ENCODE measurements around the gene ZDHHC13. TPM values are rescaled to one million over a fixed set of nuclear protein-coding genes. Genes with fewer than 3 reads are reported as not detected.

The ZDHHC13 gene
- total RNA-seq, 1 donor from 2014 or later: 44.1 TPM

DNA sequence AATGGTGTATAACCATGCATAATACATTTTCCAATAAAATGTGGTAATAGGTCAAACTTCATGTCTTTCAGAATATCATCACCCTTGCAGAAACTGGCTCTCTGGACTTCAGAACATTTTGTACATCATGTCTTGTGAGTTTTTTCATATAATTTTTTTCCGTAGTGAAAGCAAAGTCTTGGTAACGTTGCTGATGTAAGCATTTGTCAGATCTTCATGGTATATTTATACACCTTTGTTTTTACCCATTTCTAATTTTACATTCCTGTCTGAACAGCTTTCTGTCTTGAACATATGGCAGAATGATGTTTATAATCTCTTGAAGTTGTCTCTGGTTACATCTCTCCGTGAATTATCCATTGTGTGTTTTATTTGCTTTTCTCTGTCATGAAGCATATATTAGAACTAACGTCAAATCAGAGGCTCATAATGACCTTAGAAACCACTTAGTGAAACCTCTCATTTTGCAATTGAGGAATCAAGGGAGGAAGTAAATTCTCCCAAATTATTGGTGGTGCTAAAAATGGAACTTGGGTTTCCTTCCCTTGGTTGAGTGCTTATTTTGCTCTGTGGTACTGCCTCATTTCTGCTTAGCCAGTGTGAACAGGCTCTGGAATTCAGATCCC, 47.4 kb downstream of the ZDHHC13 start:
- no peak for DNase-seq (ENCODE audit: low spot score)

DNA sequence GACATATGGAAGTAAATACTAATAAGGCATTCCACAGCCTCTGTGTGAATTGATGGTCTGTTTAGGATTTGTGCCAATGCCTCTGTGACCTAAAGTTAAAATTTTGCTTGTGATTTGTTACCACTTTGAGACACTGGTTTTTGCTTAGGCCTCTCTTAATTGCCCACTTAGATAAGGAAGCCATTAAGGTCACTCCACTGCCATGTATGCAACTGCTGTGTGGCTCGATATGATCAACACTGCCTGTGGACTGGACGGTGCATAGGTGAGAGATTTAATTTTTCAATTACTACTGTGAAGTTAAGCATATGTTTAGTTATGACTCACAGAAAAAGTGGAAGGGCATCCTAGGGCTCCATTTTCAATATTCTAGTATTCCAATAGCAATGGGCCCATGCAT, 47.9 kb downstream of the ZDHHC13 start:
- no peak for DNase-seq (ENCODE audit: low spot score)

DNA sequence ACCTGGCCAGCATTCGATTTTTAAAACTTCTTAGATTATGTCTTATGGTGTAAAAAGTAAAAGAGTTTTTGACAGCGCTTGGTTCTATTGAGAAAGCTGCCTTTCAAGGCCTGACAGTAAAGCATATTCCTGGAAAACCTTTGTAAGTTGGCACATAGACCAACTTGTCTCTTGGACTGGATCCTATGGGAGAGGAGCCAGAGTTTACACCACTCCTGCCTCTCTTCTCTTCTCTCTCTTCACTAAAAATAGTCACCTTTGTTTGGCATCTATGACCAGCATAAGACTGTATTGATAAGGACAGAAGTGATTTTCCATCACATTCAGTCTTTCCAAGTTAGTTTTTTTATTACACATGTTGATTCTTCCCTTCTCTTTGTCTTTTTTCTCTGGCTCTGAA, 51.1 kb downstream of the ZDHHC13 start:
- no peak for DNase-seq (ENCODE audit: low spot score)

DNA sequence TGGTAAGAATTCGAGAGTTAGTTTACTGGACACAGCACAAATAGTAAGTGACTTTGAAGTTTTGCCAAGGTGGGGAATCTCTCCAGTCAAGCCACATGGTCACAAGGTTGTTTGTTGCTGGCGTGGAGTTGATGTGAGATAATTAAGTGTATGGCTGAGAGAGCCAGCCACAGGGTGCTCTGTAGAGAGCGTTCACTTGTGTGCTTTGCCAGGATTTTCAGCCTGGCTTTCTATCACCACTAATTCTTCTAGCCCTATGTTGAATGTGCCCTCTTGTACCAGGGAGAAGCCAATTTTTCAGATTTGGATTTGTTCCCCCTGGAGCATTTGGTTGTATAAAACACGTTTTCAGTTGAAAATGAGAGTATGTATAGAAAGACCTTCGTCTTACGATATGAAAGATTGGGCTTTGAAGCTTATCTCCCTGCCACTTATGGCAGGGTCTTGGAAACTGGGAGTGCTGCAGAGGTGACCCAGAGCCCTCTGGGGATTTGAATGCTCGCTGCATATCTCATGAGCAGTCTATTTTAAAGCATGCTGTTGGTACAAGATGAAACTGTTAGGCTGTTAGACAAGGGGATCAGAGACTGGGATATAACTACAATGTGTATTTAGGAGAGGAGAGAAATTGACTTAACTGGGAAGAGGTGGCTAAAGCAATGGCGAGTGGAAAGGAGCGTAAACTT, 56.2 kb downstream of the ZDHHC13 start:
- DNase-seq (ENCODE audit: low spot score): no peak

DNA sequence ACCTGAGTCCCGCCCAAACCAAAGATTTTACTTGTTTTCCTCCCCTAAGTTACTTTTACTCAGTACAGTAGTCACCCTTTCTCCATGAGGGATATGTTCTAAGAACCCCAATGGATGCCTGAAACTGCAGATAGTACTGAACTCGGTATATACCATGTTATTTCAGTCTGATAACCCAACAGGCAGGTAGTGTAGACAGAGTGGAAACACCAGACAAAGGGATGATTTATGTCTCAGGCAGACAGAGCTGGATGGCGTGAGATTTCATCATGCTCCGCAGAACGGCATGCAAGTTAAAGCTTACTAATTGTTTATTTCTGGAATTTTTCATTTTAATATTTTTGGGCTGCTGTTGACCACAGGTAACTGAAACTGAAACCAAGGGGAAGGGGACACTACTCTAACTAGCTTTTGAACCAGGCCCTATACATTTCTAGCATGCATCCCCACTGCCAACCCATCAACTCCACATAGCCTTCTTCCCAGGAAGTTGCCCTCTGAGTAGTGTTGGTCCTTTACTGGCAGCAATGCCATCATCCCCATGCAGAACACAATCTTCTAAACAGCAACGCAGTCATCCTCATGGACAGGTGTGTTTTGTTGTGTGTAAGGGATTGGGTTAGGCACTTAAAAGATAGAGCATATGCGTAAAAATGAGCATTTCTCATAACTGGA, 57.1 kb downstream of the ZDHHC13 start:
- no peak for DNase-seq (ENCODE audit: low spot score)

DNA sequence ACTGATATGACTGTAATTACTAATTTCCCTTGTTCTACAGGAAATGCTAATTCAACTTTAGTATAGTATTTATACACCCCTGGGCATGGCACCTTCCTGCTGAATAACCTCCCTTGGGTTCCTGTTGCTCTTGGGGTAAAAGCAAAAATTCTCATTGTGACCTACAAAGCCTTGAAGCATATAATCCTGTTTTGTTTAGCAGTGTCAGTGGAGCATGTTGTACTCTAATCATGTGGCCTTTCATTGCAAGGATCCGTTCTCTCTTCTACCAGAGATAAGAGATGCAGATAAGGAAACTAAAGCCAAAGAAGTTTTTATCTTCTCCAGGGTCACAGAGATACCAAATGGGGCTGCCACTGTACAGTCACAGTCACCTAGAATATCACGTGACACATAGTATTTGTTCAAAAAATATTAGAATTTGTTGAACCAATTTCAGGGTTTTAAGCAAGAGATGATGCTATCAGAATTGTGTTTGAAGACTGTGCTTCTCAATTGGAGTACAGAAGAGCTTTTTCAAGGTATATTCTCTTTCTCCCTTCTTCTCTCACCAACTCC, 59.7 kb downstream of the ZDHHC13 start:
- no peak for DNase-seq (ENCODE audit: low spot score)

DNA sequence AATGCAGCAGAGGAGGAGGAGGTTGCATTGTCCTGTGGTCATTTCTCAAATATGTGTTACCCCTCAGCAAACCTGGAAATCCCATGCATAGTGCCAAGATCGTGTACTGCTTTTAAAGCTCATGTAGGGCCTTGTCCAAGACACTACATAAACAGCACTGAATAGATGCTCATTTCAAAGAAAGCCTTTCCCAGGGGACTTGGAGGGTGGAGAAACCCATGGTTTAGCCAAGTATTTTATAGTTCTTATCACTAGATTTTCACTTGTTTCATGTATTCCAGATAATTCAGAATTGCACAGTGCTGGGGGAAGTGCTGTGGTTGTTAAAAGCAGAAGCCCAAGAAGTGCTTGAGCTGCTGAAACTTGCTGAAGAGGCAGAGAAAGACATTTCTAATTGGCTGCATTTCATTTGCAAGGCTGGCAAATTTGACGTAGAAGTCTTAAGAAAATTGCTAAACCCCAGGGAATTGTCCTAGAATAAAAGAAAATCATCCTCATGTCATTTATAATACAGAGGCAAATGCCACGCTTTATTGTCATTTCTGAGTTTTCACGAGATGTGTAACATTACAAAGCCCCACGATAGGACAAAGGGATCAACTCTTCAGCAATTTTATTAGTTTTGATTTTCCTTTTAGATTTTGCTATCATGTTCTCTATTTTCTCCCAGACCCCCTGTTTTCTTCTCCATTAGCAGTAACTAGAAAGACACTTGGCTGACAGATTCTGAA, 64.7 kb downstream of the ZDHHC13 start:
- no peak for DNase-seq (ENCODE audit: low spot score)

DNA sequence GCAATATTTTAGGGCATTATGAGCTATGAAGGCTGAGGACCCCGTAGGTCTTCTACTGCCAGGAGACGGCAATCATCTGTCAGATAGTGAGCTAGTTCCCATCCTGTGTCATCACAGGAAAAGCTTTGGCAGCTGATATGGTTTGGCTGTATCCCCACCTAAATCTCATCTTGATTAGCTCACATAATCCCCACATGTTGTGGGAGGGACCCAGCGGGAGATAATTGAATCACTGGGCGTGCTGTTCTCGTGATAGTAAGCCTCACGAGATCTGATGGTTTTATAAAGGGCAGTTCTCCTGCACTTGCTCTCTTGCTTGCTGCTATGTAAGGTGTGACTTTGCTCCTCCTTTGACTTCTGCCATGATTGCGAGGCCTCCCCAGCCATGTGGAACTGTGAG, 66.7 kb downstream of the ZDHHC13 start:
- DNase-seq (ENCODE audit: low spot score): no peak

DNA sequence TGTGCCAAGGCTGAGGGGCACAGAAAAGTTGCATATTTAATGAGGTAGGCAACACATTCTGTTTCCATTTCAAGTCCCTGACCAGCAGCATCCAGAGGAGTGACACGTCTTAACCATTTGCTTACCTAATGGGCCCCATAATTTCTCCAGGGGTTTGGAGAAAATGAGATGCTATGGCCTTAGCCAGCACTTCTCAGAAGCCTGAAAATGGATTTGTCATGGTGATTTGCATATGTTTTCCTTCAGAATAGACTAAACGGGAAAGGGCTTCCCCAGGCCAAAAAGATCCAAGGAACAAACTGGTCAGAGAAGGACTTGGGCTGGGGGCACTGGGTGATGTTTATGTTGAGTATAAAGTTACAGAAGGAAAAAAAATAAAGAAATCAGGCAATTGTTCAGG, 68.1 kb downstream of the ZDHHC13 start:
- DNase-seq (ENCODE audit: low spot score): no peak

DNA sequence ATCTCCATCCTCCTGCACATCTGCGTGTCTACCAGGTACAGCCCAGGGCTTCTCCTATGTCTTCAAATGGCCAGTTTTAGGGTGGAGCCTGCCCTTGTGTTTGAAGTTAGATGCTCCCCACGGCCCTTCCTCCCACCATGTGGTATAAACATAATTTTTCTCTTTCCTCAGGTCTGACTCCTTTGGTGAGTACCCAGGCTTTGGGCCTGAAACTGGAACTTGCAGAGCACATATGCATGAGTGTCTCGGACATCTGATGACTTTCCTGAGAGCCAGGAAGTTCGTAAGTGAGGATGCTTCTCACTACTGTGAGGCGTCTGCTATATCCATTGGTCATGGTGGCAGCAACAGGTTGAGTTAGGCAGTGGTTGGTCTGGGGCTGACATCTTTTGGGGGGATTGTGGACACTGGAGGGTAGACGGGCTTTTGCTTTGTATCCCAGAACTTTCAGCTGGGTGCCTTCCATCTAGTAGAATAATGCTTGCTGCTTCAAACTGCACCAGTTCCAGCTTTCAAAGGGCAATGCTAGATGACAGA, 68.6 kb downstream of the ZDHHC13 start:
- DNase-seq (ENCODE audit: low spot score): no peak

DNA sequence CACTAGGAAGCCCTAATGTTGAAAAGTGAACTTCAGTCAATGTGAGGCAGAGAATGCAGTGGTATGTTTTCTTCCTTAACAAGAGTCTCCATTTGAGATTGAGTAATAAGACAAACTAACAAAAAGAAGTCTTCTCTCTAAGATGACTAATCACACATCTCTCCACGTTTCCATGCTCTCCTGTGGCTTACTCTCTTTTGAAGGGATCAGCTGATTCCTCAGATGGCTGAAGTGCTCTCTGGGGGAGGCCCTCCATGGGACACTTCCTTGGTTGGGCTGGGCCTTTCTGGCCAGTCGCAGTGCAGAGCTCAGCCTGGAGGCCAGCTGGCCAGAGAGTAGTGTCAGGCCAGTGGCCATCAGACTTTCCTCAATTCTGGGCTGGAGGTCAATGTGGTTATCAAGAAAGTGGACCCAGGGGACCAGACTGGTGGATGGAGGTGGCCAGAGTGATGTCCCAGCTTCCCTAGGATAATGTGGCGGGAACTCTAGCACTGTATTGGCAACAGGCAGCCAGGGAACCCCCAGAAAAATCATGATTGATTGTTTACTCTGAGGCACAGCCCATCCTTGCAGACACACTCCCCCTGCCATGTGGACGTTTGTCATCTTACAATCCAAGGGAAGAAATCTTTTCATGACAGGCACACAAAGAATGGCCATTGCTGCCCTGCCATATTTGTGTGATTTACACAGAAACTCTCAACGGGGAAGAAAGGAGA, 70.3 kb downstream of the ZDHHC13 start:
- DNase-seq (ENCODE audit: low spot score): no peak

DNA sequence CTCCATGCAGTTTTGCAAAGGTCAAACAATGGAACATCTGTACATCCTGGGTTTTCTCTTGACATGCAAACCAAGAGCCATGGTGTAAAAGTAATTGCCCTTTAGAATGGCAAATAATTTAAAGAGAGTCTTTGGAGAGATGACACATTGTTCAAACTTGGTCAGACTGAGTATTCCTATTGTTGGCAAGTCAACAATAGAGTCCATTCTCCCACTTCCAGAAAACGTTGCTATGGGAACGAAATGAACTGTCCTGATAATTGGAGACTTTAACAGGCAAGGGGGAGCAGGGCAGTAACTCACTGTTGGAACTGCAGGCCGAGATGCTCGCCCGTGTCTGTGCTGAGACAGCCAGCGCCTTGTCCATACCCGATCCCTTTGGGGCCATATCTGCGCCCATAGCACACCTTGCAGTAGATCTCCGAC, 70.9 kb downstream of the ZDHHC13 start:
- DNase-seq (ENCODE audit: low spot score): no peak

DNA sequence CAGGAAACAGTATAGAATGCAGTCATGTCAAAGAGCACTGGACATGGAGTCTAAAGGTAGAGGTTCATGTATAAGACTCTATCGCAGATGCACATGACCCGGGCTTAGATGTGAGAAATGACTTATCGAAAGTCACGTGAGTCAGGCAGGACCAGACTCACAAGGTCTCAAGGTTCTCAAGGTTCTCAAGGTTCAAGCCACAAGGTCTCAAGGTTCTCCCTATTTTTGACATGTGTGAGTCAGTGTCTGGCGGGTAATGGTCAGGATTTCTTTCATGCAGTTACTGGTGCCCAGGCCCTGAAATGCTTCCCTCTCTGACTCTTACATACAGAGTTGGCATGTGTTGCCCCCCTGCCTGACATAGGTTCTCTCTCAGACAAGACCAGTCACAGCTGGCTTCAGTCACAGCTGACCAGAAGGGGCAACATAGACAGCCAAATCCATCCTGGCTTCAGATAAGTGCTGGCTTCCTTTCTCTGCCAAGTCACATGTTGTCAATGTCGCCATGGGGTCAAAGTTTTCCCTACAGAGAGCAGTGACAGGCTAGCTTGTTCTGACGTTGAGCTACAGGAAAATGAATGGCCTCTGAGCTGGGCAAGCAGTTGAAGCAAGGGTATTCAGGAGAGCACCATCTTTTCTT, 74.7 kb downstream of the ZDHHC13 start:
- DNase-seq (ENCODE audit: low spot score): no peak

DNA sequence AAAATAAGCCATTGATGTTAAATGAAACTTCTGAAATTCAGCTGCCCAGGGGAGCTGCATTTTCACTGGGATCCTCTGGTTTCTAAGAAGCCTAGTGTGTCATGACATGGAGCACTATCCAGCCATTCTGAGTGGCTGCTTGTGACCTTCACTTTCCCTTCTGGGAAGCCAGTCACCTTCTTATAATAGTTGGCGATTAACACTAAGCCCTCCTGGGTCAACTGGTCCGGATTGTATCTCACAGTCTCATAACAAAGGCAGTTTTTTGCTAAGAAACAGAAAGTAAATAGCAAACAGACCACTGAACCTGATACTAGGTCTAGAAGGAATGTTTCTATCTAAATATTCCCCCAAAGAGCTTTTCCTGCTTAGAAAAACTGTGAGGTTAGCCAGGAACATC, 76.9 kb downstream of the ZDHHC13 start:
- no peak for DNase-seq (ENCODE audit: low spot score)

DNA sequence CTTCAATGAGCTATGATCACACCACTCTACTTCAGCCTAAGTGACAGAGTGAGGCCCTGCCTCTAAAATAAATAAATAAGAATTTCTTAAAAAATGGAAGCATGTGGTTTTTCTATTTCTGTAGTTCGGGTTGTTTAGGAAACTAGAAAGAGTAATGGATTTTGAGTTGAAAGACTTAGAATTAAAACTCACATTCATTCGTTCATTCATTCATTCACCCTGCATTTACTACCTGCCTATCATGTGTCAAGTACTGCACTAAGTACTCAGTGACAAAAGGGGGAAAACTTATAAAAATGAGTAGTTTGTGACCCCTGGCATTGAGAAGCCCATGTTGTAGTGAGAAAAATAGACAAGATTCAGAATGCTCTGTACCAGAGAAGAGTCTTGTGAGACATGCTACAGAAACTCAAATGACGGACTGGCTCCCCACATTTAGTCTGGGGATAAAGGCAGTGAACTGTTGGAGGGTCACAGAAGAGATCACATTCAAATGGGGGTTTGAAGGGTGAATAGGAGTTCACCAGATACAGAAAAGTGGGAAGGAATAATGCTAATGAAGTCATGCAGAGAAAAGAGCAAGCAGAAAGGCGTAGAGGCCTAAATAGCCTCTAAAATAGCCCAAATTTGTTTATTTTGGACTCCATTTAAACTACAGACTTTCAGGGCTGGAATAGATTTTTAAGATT, 77.8 kb downstream of the ZDHHC13 start:
- no peak for DNase-seq (ENCODE audit: low spot score)

DNA sequence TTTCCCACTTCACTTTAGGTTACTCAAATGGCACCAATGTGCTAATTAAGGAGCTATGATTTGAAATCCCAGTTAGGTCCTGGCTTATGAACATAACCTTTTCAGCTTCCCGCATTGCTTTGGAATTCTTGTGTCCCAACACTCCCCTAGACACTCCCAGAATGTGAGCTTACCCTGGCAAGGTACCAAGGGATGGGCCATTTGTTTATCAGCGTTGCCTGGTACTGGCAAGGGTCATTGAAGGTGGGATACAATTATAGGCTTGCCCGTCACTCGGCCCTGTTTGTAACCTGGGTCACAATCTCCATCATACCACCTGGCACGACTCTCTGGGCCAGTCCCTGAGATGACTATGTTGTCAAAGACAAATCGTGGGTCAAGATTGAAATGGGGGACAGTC, 79.5 kb downstream of the ZDHHC13 start:
- DNase-seq (ENCODE audit: low spot score): no peak

DNA sequence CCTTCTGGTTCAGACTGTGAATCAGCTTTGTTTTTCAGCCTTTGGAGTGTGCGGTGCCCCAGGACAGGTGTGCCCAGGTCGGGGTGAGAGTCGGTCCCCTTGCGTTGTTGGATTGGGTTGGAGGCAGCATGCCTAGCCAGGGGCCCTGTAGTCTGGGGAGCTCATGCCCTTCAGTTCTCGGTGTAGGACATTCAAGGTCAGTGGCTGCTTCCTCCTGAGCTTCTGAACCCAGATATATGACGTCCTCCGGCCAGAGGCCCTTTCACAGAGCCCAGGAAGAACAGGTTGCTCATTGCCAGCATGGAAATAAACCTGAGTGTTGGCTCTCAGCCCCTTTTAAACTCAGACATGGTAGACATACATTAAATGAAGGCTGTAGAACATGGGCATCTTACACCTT, 82.1 kb downstream of the ZDHHC13 start:
- DNase-seq (ENCODE audit: low spot score): no peak

DNA sequence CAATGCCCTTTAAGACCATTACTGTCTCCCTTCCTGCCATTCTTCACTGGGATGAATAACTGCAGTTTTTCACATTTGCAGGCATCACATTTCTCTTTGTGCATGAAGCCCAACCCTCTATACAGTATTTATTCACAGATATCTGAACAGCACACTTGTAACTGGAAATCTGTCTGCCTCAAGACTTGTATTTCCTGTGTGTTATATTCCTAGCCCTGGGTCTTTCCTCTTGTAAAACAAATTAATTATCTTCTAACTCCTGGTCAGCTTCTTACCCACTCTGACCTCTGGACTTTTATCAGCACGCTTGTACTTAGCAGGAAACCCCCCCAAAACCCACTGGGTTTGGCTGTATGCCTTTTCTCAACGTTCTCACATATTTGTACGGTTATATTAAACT, 82.8 kb downstream of the ZDHHC13 start:
- no peak for DNase-seq (ENCODE audit: low spot score)

DNA sequence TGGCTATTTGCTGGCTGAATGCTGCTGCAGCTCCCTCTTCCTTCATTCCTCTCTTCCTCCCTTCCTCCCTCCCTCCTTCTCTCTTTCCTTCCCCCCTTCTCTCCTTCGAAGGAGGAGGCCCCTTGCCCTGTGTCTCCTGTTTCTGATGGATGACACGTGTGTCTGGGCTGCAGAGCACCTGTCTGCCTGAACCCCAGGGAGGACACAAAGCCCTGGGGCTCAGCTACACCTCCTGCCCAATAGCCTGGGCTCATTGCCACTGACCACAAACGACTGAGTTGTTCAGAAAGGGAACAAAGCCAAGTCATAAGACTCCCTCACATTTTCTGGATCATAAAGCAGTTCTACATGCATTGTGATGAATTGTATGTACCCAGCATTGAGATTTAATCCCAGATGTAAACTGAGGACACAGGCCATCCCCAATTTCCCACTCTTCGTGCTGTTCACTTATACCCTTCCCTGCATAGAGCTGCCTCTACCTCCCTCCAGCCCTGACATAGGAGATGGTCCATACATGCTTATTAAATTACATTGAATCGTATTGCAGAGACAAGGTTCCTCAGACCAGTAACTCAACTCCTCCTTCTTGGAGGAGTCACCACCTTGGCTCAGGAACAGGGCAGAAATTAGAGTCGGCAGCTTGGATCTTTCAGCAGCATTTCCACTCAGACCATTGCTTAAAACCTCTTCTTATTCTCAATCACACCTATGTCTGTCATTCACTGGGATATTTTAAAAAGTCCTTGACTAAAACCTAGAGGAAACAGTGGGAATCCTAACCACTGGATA, 83.6 kb downstream of the ZDHHC13 start:
- no peak for DNase-seq (ENCODE audit: low spot score)

Measured in ureter (tissue), 1 donor.